GM21390 (cell line): ENCODE results near the gene DYRK3.
"Not testable (repeated sequence)": the region's sequence is repeated elsewhere in the genome, so short reads cannot be mapped to it uniquely, and the experiment has no call there.

ENCODE experiments used
- ATAC-seq: cut with Tn5 transposase; IDR thresholded peaks from one replicate; pipeline ENCODE4 v1.9.1; 2021; ENCODE audit not compliant: unreplicated experiment

The DYRK3 gene

GRCh38 chr1:206635080-206635977, at the start of gene DYRK3:
TSS of gene DYRK3 (plus strand) at chr1:206635536. CDS start at chr1:206635704, 168 bp downstream.
- peak; percentile 87 for ATAC-seq

- ATAC-seq, result no peak
These were observed 48.6 kb upstream of the DYRK3 start for GRCh38 chr1:206586501-206587445.

- no peak for ATAC-seq
These were observed 47.4 kb upstream of the DYRK3 start for GRCh38 chr1:206587904-206588303.

GRCh38 chr1:206588492-206588891, 46.8 kb upstream of the DYRK3 start:
- no peak for ATAC-seq

- ATAC-seq, result no peak
These were observed 46.1 kb upstream of the DYRK3 start for GRCh38 chr1:206589206-206589605.

- no peak for ATAC-seq
These were observed 45.1 kb upstream of the DYRK3 start for GRCh38 chr1:206590025-206590758.

GRCh38 chr1:206591226-206591625, 44.1 kb upstream of the DYRK3 start:
- no peak for ATAC-seq

- no peak for ATAC-seq
These were observed 43.6 kb upstream of the DYRK3 start for GRCh38 chr1:206591696-206592095.

GRCh38 chr1:206593351-206593925, 41.9 kb upstream of the DYRK3 start:
- no peak for ATAC-seq

GRCh38 chr1:206595581-206596318, 39.6 kb upstream of the DYRK3 start:
- ATAC-seq, result no peak

- no peak for ATAC-seq
These were observed 39.0 kb upstream of the DYRK3 start for GRCh38 chr1:206596319-206596666.

- no peak for ATAC-seq
These were observed 34.8 kb upstream of the DYRK3 start for GRCh38 chr1:206600527-206600926.

GRCh38 chr1:206604861-206605260, 30.5 kb upstream of the DYRK3 start:
- ATAC-seq, result no peak

GRCh38 chr1:206606867-206607266, 28.5 kb upstream of the DYRK3 start:
- ATAC-seq, result no peak

- no peak for ATAC-seq
These were observed 27.1 kb upstream of the DYRK3 start for GRCh38 chr1:206608108-206608698.

GRCh38 chr1:206609229-206609991, 25.9 kb upstream of the DYRK3 start:
- ATAC-seq, result no peak

GRCh38 chr1:206612129-206612876, 23.0 kb upstream of the DYRK3 start, which contains the start of gene EIF2D:
TSS of gene EIF2D (minus strand) at chr1:206612465. CDS start at chr1:206612342, 123 bp downstream.
- peak; percentile 87 for ATAC-seq

GRCh38 chr1:206626396-206626795, 8.9 kb upstream of the DYRK3 start:
- ATAC-seq, result not testable (repeated sequence)
